T-helper 17 cell (primary cell): ENCODE data around the gene ZNF785. TPM values are rescaled to one million over a fixed set of nuclear protein-coding genes. Genes with fewer than 3 reads are reported as not detected.
A peak's percentile ranks its signal among the peaks of the same experiment; 100 is the strongest.
"Not testable (repeated sequence)": the region's sequence is repeated elsewhere in the genome, so short reads cannot be mapped to it uniquely, and the experiment has no call there.

Experiments
- ATAC-seq: fragments of 150-1000 bp; cut with Tn5 transposase; 2 replicates; pipeline ENCODE4 v1.10.0; 2021; ENCODE audit warnings: mild to moderate bottlenecking, moderate library complexity
- DNase-seq, 3 donors: peaks; one replicate each; pipeline versions ENCODE4 v3.0.0 to v3.0.0-alpha.2; 2020 to 2021
- H3K9me3 ChIP-seq: one replicate; pipeline ENCODE4 v1.7.0; 2013; ENCODE audit warnings: low read length, mild to moderate bottlenecking; ENCODE audit not compliant: control insufficient read depth, poor library complexity, severe bottlenecking
- H3K27ac Mint-ChIP-seq: one replicate; pipeline ENCODE4 v1.8.0; 2022; ENCODE audit warnings: mild to moderate bottlenecking, moderate library complexity, mixed read lengths
- H3K27me3 Mint-ChIP-seq: one replicate; pipeline ENCODE4 v1.8.0; 2022; ENCODE audit warnings: mixed read lengths
- H3K36me3 Mint-ChIP-seq: one replicate; pipeline ENCODE4 v1.8.0; 2022; ENCODE audit warnings: low read depth, mixed read lengths
- H3K4me1 Mint-ChIP-seq: one replicate; pipeline ENCODE4 v1.8.0; 2022; ENCODE audit warnings: mild to moderate bottlenecking, mixed read lengths
- H3K4me3 Mint-ChIP-seq: one replicate; pipeline ENCODE4 v1.8.0; 2022; ENCODE audit warnings: mild to moderate bottlenecking, moderate library complexity, mixed read lengths
- total RNA-seq, 4 donors: library from RNA in 2 of 4; stranded (reverse) in 2 of 4; gene quantifications; one replicate each; pipeline ENCODE4 v1.2.3 and lab custom pipeline; 2022 to 2026

ZNF785 gene
- total RNA-seq, 2 donors from 2014 or later = 8.5 to 11.7 TPM

DNA sequence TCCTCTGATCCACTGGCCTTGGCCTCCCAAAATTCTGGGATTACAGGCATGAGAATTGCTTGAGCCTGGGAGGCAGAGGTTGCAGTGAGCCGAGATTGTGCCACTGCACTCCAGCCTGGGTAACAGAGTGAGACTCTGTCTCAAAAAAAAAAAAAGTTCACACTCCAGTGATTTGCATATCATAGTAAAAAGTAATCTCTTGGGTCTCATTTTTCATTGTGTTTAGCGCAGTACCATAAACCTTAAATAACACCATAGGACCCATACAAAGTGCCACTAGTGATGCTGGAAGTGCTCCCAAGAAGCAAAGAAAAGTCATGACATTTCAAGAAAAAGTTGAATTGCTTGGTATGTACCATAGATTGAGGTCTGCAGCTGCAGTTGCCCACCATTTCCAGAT, 4.1 kb upstream of the ZNF785 start:
- ATAC-seq, H3K27ac Mint-ChIP-seq, H3K36me3 Mint-ChIP-seq, H3K4me1 Mint-ChIP-seq, H3K4me3 Mint-ChIP-seq, H3K9me3 ChIP-seq, DNase-seq, H3K27me3 Mint-ChIP-seq: not testable (repeated sequence)

DNA sequence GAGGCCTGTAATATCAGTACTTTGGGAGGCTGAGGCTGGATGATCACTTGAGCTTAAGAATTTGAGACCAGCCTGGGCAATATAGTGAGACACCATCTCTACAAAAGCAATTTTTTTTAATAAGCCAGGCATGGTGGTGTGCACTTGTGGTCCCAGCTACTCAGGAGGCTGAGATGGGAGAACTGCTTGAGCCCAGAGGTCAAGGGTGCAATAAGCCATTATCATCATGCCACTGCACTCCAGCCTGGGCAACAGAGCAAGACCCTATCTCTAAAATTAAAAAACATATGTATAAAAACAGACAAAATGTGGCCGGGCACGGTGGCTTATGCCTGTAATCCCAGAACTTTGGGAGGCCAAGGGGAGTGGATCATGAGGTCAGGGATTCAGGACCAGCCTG, 3.2 kb upstream of the ZNF785 start:
- ATAC-seq (no peak), DNase-seq (no peak)
- Mint-ChIP-seq H3K27me3 (no peaks in the 10 kb centered on the region), H3K36me3 (peaks cover 4% of the 10 kb centered on the region), H3K27ac (no peak overlapping the region), H3K4me3 (no peak overlapping the region), H3K4me1 (peaks cover 10% of the 10 kb centered on the region)
- H3K9me3 ChIP-seq = no peaks in the 10 kb centered on the region

DNA sequence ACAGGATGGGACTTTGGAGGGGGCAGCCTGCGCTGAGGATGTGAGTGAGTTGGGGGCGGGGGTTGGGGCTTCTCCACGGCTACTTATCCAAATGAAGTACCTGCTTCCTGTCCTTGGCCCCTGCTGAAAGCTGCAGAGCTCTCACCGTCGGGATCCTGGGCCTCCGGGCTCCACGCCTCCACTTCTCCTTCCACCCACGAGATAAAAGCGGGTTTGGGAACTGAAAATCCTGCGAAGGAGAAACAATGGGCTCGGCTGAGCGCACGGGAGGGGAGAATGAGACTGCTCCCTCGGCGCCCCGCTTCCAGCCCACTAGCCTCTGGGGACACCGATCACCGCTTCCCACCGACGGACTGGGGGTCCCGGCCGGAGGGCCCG, 486 bp downstream of the ZNF785 start:
- Mint-ChIP-seq H3K27ac (peak overlapping the region; percentile 94), H3K4me3 (peak overlapping the region; percentile 96), H3K27me3 (no peaks in the 10 kb centered on the region), H3K36me3 (peaks cover 5% of the 10 kb centered on the region), H3K4me1 (peaks cover 17% of the 10 kb centered on the region)
- DNase-seq = no peak
- ATAC-seq = peak; percentile 3
- H3K9me3 ChIP-seq = no peaks in the 10 kb centered on the region

DNA sequence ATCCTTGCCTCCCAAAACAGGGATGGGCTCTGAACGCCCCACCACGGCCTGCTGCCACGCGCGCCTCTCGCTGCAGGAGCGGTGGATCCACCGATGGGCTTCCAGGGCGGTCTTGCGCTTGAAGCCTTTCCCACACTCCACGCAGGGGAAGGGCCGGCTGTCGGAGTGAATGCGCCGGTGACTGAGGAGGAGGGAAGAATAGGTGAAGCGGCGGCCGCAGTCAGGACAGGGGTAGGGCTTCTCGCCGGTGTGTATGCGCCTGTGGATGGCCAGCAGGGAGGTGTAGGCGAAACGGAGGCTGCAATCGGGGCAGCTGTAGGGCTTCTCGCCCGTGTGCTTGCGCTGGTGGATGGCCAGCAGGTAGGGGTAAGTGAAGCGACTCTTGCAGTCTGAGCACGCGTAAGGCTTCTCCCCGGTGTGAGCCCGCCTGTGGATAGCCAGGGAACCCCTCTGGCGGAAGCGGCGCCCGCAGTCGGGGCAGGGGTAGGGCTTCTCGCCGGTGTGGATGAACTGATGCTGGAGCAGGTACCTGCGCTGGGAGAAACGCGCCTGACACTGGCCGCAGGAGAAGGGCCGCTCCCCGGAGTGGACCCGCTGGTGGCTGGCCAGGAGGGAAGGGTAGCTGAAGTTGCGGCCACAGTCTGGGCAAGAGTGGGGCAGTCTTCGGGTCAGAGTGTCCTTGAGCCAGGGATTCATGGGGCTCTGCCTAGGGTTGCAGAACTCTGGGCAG, 2.7 kb downstream of the ZNF785 start:
- DNase-seq = no peak
- H3K9me3 ChIP-seq = no peaks in the 10 kb centered on the region
- no peak for ATAC-seq
- no peak overlapping the region for H3K27ac Mint-ChIP-seq
- H3K36me3 Mint-ChIP-seq = peaks cover 5% of the 10 kb centered on the region
- H3K4me3 Mint-ChIP-seq = no peak overlapping the region
- H3K27me3 Mint-ChIP-seq = no peaks in the 10 kb centered on the region
- H3K4me1 Mint-ChIP-seq = peaks cover 17% of the 10 kb centered on the region

DNA sequence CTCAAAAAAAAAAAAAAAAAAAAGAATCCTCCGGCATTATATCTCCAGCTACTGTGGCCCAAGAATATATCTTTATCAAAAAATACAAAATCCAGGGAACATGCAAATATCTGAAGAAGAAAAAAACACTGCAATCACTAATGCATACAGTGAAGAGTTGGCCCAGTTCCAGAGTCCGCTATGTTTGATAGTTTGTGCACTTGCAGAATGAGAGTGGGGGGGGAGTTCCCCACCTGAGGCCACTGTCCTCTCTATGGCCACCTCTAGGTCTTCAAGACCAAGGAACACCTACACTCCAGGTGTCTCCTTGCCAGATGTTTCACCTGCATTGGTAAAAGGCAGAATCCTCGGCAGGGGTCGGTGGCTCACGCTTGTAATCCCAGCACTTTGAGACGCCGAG, 4.0 kb downstream of the ZNF785 start:
- Mint-ChIP-seq H3K27me3 (no peaks in the 10 kb centered on the region), H3K27ac (no peak overlapping the region), H3K4me3 (no peak overlapping the region), H3K36me3 (peaks cover 5% of the 10 kb centered on the region), H3K4me1 (peaks cover 17% of the 10 kb centered on the region)
- H3K9me3 ChIP-seq = no peaks in the 10 kb centered on the region
- DNase-seq (no peak), ATAC-seq (no peak)

DNA sequence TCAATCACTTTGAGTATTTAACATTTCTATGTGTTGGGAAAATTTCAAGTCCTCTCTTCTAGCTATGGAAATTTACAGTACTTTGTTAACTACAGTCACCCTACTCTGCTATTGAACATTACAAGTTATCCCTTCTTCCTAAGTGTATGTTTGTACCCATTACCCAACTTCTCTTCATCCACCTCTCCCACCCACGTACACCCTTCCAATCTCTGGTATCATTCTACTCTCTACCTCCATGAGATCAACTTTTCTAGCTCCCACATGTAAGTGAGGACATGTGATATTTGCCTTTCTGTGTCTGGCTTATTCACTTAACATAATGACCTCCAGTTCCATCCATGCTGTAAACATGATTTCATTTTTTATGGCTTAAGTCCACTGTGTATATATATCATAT, 10.8 kb downstream of the ZNF785 start:
- Mint-ChIP-seq H3K36me3 (no peaks in the 10 kb centered on the region), H3K4me1 (peaks cover 18% of the 10 kb centered on the region), H3K4me3 (no peak overlapping the region), H3K27ac (no peak overlapping the region), H3K27me3 (no peaks in the 10 kb centered on the region)
- no peak for ATAC-seq
- no peaks in the 10 kb centered on the region for H3K9me3 ChIP-seq
- no peak for DNase-seq

DNA sequence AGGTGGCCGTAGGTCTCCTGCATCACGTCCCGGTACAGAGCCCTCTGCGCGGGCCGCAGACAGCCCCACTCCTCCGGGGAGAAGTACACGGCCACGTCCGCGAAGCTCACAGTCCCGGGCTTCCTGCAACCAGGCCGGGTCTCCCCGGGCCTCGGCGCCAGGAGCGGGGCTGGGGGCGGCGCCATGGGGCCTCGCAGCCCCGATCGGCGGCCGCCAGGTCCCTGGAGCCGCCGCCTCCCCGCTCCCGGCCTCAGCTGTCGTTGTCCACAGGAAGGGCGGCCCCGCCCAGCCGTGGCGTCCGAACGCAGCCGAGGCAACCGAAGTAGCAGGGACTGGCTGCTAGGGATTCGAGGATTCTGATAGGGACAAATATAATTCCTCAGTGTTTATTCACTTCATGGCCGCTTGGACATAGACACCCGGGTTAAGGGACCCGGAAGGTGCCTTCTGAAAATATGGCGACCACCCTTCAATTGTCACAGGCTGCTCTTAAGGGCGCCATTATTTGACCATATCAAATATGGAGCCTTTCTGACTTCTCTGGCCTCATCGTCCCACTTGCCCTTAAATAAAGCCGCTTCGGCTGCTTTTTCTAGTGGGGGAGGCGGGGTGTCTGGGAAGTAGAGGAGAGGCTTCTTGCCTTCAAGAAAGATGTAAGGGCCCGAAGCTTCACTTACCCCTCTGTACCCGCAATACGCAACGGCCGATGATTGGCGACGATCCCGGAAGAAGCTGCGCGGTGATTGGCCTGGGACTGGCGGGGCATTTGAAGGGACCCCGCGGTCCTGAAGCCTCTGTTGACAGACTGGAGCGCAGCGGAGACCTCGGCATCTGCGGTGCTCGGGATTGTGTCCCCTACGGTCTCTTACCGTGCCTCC, 13.8 kb downstream of the ZNF785 start, which contains the start of gene ZNF688:
Gene ZNF688, minus strand, starts transcription at position 270 of the 878 bp plus-strand sequence. Its CDS starts 85 bp downstream, at position 185.
- H3K36me3 Mint-ChIP-seq = no peaks in the 10 kb centered on the region
- peaks cover 36% of the 10 kb centered on the region for H3K4me1 Mint-ChIP-seq
- DNase-seq = peak; percentile 83 to 91 (median 86)
- no peaks in the 10 kb centered on the region for H3K9me3 ChIP-seq
- H3K27ac Mint-ChIP-seq = peak within 1 kb of the TSS; percentile 94
- no peaks in the 10 kb centered on the region for H3K27me3 Mint-ChIP-seq
- ATAC-seq = peak; percentile 80
- H3K4me3 Mint-ChIP-seq = peak within 1 kb of the TSS; percentile 93

DNA sequence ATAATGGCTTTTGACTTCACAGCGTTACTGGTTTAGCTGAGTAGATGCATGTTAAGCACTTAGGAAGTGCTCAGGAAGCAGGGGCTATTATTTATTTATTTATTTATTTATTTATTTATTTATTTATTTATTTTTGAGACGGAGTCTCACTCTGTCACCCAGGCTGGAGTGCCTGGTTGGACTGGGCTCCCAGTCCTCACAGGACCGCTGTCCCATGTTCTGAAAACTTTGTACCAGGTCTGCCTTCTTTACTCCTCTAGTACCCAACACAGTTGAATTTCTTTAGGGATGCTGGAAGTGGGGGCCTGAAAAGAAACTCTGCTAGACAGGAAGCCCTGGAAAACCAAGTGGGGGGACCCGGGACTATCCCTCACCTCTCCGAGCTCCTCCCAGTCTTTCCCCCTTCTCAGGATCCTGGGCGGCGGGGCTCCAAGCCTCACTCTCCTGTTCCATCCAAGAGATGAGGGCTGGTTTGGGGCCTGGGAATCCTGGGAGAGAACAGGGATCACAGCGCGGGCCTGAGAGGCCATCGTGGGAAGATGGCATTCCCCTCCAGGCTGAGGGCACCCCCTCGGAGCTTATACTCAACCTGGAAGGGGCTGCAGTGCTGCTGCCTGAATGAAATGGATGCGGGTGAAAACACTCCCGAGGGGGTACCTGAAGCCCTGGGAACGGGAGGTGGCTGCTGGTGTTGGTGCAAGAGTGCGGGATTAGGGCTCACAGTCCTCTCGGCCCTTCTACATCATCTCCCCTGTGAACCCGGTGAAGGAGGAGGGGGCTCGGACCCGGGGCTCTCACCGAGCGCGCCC, 14.7 kb downstream of the ZNF785 start:
- DNase-seq = no peak
- peaks cover 41% of the 10 kb centered on the region for H3K4me1 Mint-ChIP-seq
- H3K27me3 Mint-ChIP-seq = no peaks in the 10 kb centered on the region
- ATAC-seq = no peak
- H3K27ac Mint-ChIP-seq = peak overlapping the region; percentile 94
- no peaks in the 10 kb centered on the region for H3K9me3 ChIP-seq
- peak overlapping the region; percentile 93 for H3K4me3 Mint-ChIP-seq
- H3K36me3 Mint-ChIP-seq = no peaks in the 10 kb centered on the region

DNA sequence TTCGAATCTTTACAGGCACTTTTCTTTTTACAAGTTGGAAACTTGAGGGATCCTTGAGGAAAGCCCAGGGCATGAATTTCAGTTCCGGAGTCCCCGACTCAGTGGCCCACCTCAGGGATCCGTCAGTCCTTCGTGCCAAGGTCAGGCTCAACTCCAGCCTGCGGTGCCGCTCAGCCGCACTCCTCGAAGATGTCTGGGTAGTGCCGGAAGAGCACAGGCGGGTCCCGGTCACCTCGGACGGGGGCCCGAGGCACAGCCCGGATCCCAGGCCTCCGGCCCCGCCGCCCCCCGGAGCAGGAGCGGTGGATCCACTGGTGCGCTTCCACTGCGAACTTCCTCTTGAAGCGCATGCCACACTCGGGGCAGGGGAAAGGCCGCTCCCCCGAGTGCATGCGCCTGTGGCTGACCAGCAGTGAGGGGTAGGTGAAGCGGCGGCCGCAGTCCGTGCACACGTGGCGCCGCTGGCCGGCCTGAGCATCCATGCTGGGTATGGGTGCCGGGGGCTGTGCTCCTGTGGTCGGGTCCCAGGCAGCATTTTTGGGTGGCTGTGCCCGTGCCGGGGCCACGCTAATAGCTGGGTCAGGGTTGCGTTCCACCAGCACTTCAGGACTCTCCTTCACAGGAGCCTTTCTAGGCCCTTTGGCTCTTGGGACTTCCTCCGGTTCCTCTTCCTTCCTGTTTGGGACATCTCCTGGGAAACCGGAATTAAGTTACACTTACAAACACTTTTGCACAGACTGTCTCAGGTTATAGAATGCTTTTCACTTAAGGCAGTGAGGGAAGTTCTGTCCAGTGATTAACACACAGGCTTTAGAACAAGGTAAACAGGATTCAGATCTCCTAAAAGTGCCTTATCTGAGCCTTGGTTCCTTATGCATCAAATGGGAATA, 15.5 kb downstream of the ZNF785 start:
- H3K27ac Mint-ChIP-seq = peak overlapping the region; percentile 96
- peaks cover 41% of the 10 kb centered on the region for H3K4me1 Mint-ChIP-seq
- peak overlapping the region; percentile 93 for H3K4me3 Mint-ChIP-seq
- ATAC-seq = no peak
- no peaks in the 10 kb centered on the region for H3K36me3 Mint-ChIP-seq
- H3K27me3 Mint-ChIP-seq = no peaks in the 10 kb centered on the region
- no peaks in the 10 kb centered on the region for H3K9me3 ChIP-seq
- DNase-seq = no peak

DNA sequence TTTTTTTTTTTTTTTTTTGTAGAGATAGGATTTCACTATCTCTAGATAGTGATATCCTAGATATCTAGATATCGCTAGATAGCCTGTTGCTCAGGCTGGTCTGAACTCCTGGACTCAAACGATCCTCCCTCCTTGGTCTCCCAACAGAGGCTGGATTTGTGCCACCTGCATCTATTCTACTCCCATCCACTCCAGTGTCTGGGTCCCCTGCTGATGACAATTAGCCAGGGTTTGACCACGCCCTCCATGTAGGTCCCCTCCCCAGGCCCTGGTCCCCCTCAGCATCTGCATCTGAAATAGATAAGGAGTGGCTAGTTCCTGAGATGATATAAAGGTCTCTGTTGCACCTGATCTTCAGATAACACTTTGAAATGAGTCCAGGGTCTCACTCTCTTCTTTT, 16.2 kb downstream of the ZNF785 start:
- Mint-ChIP-seq H3K36me3 (no peaks in the 10 kb centered on the region), H3K4me1 (peaks cover 39% of the 10 kb centered on the region), H3K27me3 (no peaks in the 10 kb centered on the region), H3K27ac (peak overlapping the region; percentile 96), H3K4me3 (peak overlapping the region; percentile 1)
- no peaks in the 10 kb centered on the region for H3K9me3 ChIP-seq
- DNase-seq (no peak), ATAC-seq (no peak)

DNA sequence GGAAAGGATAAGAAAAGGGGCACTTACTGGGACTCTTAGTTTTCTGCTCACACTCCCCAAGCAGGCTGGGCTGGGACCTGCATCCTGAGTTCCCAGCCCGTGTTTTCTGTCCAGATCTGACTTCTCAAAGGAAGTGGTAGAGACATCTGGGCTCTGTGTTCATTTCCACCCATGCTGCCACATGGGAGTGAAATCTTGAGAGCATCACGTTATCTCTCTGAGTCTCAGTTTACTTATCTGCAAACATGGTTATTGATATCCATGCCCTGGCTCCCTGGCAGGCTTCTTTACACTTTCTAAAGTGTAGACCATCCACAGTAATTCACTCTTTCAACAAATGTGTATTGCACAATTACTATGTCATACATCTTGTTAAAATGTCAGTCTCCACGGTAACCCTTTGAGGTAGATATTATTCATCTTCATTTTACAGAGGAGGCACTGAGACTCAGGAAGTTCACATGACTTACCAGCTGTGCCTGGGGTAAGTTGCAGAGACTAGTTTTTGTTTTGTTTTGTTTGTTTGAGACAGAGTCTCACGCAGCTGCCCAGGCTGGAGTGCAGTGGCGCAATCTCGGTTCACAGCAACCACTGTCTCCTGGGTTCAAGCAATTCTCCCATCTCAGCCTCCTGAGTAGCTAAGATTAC, 17.4 kb downstream of the ZNF785 start:
- peak; percentile 51 for ATAC-seq
- no peak for DNase-seq
- Mint-ChIP-seq H3K4me1 (peaks cover 35% of the 10 kb centered on the region), H3K27me3 (no peaks in the 10 kb centered on the region), H3K4me3 (peak overlapping the region; percentile 84), H3K36me3 (no peaks in the 10 kb centered on the region), H3K27ac (peak overlapping the region; percentile 96)
- H3K9me3 ChIP-seq = no peaks in the 10 kb centered on the region
